ENCODE results near the gene ANGEL1. TPM values are rescaled to one million over a fixed set of nuclear protein-coding genes. Genes with fewer than 3 reads are reported as not detected.

The ANGEL1 gene
- total and polyA plus RNA-seq, 9 of the 15 experiments (the other 6 are each of a cell fraction or from before 2014, with no cell fraction given): 2.1 to 22.2 (median 7.3) TPM

DNA sequence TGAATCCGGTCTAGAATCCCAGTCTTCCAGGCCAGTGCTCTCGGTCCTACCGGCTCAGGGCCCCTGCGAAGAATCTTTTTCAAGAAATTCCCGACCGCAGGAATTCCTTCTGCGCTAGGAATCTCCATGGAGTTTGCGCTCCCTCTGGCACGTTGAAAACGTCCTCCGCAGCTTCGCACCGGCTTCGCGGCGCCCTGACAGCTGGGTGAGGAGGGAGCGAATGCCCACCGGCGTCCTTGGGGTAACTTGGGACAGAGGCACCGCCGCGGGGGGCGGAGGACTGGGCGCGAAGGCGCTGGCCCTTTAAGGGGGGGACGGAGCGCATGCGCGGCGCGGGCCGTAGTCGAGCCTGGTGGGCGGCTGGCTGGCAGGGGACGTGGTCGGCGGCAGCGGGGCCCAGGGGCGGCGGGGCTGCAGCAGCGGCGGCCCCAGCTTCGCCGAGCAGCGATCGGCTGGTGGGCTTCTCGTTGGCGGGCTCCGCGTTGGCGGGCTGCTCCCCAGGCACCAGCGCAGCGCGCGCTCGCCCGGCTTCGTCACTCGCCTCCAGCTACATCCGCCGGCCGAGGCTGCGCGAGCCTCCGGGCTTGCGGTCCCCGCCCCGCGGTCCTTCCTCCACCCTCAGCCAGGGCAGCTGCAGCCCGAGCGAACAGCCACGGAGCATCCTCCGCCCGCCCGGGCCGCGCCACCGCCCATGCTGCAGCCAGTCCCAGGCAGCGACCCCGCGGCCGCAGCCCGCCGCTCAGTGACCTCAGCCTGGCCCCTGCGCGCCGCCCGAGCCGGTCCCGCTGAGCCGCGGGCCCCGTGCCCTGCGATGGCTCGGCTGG is 51.3 kb downstream of the ANGEL1 start, which contains the start of gene VASH1:
Gene VASH1, plus strand, starts transcription at position 333 of the 824 bp plus-strand sequence. CDS start 1,354 bp downstream, outside the sequence.
- ATAC-seq: peak; percentile 88
- BruUV-seq (replicated peaks): no TSS peak
- FAIRE-seq: no peak
- Histone ChIP-seq H2AFZ (ENCODE audit: low read depth, low read length) (peak within 1 kb of the TSS; percentile 58; the same call in 1 of the 2 replicates), H4K20me1 (replicated peaks; ENCODE audit: control insufficient read depth, insufficient read depth, low read length) (no peaks in the 10 kb centered on the region), H3K36me3 (ENCODE audit: control insufficient read depth, insufficient read depth, low read length) (no peaks in the 10 kb centered on the region), H3K79me2 (ENCODE audit: control insufficient read depth, insufficient read depth, low read length) (no peaks in the 10 kb centered on the region), H3K9me3 (replicated peaks; ENCODE audit: control insufficient read depth, insufficient read depth, low read depth, low read length) (no peaks in the 10 kb centered on the region), H3K27me3 (ENCODE audit: control insufficient read depth in 2 of 2, insufficient read depth in 2 of 2, low read length in 2 of 2) (peaks cover 0 to 31% of the 10 kb centered on the region in 2 experiments; a peak in 2 of 5 replicates), H3K4me2 (ENCODE audit: insufficient read depth, low read length) (no peak within 1 kb of the TSS; the same call in 1 of the 2 replicates), H3K27ac (ENCODE audit: extremely low read depth, low read depth, low read length) (no peak within 1 kb of the TSS), H3K9ac (ENCODE audit: insufficient read depth in 1 of 2, low read depth in 2 of 2, low read length in 2 of 2) (peak within 1 kb of the TSS in 1 of 2 experiments; percentile 74; a peak in 2 of 4 replicates), H3K4me1 (replicated peaks in 1 of 2; ENCODE audit: control insufficient read depth in 2 of 2, insufficient read depth in 2 of 2, low read length in 2 of 2) (peaks cover 0 to 22% of the 10 kb centered on the region in 2 experiments; a peak in 2 of 5 replicates), H3K4me3 (peak within 1 kb of the TSS; percentile 38), H3K9me1 (ENCODE audit: control insufficient read depth, insufficient read depth, low read length) (no peaks in the 10 kb centered on the region)
- ChIA-PET POLR2A (interaction anchor here (0.6 kb wide), 1 partner anchor 20 kb away, joined by 3 read pairs; no protein-coding TSS in a partner anchor), CTCF (ENCODE audit: low intra/inter-chr PET ratio) (no interaction called here)
- in situ Hi-C loops (cut with MboI) (no loop called here), intact Hi-C loops (cut with micrococcal nuclease) (no loop called here)
- WGBS (ENCODE audit: insufficient coverage, low coverage, missing lambda C conversion rate): 14% methylated on average over 23 of the region's 96 CpGs
- DNase-seq (ENCODE audit: extremely low read depth in 1 of 4, low spot score in 3 of 4): peak; percentile 31 to 59 (median 54)
- TF ChIP-seq, protein P1, sequence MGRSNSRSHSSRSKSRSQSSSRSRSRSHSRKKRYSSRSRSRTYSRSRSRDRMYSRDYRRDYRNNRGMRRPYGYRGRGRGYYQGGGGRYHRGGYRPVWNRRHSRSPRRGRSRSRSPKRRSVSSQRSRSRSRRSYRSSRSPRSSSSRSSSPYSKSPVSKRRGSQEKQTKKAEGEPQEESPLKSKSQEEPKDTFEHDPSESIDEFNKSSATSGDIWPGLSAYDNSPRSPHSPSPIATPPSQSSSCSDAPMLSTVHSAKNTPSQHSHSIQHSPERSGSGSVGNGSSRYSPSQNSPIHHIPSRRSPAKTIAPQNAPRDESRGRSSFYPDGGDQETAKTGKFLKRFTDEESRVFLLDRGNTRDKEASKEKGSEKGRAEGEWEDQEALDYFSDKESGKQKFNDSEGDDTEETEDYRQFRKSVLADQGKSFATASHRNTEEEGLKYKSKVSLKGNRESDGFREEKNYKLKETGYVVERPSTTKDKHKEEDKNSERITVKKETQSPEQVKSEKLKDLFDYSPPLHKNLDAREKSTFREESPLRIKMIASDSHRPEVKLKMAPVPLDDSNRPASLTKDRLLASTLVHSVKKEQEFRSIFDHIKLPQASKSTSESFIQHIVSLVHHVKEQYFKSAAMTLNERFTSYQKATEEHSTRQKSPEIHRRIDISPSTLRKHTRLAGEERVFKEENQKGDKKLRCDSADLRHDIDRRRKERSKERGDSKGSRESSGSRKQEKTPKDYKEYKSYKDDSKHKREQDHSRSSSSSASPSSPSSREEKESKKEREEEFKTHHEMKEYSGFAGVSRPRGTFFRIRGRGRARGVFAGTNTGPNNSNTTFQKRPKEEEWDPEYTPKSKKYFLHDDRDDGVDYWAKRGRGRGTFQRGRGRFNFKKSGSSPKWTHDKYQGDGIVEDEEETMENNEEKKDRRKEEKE (IDR thresholded peaks at IDR 0.05; ENCODE audit: borderline replicate concordance in 1 of 2, control insufficient read depth in 1 of 2, low read depth in 2 of 2, low read length in 1 of 2): no peak
- no peak for TF ChIP-seq KDM1A (IDR thresholded peaks at IDR 0.05)
- TF ChIP-seq, protein P2, sequence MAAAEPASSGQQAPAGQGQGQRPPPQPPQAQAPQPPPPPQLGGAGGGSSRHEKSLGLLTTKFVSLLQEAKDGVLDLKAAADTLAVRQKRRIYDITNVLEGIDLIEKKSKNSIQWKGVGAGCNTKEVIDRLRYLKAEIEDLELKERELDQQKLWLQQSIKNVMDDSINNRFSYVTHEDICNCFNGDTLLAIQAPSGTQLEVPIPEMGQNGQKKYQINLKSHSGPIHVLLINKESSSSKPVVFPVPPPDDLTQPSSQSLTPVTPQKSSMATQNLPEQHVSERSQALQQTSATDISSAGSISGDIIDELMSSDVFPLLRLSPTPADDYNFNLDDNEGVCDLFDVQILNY (CRISPR knock-in tag; IDR thresholded peaks at IDR 0.05): no peak
- TF ChIP-seq MEIS2 (IDR thresholded peaks at IDR 0.05; ENCODE audit: partially characterized antibody): peak; percentile 24
- TF ChIP-seq MEF2D (tag; conservative IDR thresholded peaks at IDR 0.05; ENCODE audit: low read depth): no peak
- TF ChIP-seq STAT5B (CRISPR knock-in tag; IDR thresholded peaks at IDR 0.05): no peak
- no peak for TF ChIP-seq TGIF2 (CRISPR knock-in tag; IDR thresholded peaks at IDR 0.05)
- TF ChIP-seq NRF1 (conservative IDR thresholded peaks at IDR 0.05 in 1 of 2, IDR thresholded peaks at IDR 0.05 in 1 of 2): peak; percentile 91 to 92
- no peak for TF ChIP-seq SMAD2 (IDR thresholded peaks at IDR 0.05; ENCODE audit: low read depth, low read length)
- TF ChIP-seq, protein P3, sequence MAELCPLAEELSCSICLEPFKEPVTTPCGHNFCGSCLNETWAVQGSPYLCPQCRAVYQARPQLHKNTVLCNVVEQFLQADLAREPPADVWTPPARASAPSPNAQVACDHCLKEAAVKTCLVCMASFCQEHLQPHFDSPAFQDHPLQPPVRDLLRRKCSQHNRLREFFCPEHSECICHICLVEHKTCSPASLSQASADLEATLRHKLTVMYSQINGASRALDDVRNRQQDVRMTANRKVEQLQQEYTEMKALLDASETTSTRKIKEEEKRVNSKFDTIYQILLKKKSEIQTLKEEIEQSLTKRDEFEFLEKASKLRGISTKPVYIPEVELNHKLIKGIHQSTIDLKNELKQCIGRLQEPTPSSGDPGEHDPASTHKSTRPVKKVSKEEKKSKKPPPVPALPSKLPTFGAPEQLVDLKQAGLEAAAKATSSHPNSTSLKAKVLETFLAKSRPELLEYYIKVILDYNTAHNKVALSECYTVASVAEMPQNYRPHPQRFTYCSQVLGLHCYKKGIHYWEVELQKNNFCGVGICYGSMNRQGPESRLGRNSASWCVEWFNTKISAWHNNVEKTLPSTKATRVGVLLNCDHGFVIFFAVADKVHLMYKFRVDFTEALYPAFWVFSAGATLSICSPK (IDR thresholded peaks at IDR 0.05; ENCODE audit: borderline replicate concordance): no peak
- TF ChIP-seq ZBTB17 (CRISPR knock-in tag; IDR thresholded peaks at IDR 0.05): peak; percentile 34; the same call in 1 of the 2 replicates
- peak; percentile 25; the same call in 1 of the 2 replicates for TF ChIP-seq CTBP1 (IDR thresholded peaks at IDR 0.05; ENCODE audit: borderline replicate concordance)
- TF ChIP-seq, protein P4, sequence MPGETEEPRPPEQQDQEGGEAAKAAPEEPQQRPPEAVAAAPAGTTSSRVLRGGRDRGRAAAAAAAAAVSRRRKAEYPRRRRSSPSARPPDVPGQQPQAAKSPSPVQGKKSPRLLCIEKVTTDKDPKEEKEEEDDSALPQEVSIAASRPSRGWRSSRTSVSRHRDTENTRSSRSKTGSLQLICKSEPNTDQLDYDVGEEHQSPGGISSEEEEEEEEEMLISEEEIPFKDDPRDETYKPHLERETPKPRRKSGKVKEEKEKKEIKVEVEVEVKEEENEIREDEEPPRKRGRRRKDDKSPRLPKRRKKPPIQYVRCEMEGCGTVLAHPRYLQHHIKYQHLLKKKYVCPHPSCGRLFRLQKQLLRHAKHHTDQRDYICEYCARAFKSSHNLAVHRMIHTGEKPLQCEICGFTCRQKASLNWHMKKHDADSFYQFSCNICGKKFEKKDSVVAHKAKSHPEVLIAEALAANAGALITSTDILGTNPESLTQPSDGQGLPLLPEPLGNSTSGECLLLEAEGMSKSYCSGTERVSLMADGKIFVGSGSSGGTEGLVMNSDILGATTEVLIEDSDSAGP (CRISPR knock-in tag; IDR thresholded peaks at IDR 0.05): peak; percentile 88

Measured in K562 (cell line).